Omental fat pad (tissue), 4 donors: Measurements from ENCODE around the gene CDK14. TPM values are rescaled to one million over a fixed set of nuclear protein-coding genes. Genes with fewer than 3 reads are reported as not detected.

Experiments
- ATAC-seq: fragments of 150-250 bp; one replicate; pipeline ENCODE4 v1.9.1; 2016; ENCODE audit warnings: mild to moderate bottlenecking, moderate library complexity; ENCODE audit not compliant: low FRiP score
- DNase-seq: peaks from one replicate; pipeline ENCODE4 v3.0.0-alpha.2; 2019; ENCODE audit warnings: low spot score
- CTCF ChIP-seq, 3 donors: fragments of 450-650 bp; IDR thresholded peaks; one replicate each; pipeline ENCODE4 v1.5.1; 2016 to 2017; ENCODE audit warnings: antibody characterized with exemption in 3 of 3, mild to moderate bottlenecking in 3 of 3, moderate library complexity in 2 of 3
- total RNA-seq, 4 donors: library from RNA; depleted of rRNA; stranded (reverse); fragments of >200 nt; gene quantifications; one replicate each; pipeline ENCODE4 v1.1.0, GENCODE V29; 2016

CDK14 gene
- total RNA-seq, 4 donors from 2014 or later, result 25.2 to 40.3 (median 30.8) TPM

- DNase-seq (no peak), ATAC-seq (no peak)
- TF ChIP-seq CTCF (IDR thresholded peaks at IDR 0.05), result no peak
These were observed 637.1 kb downstream of the CDK14 start for GRCh38 chr7:91233212-91233611.

GRCh38 chr7:91235211-91235832, 639.2 kb downstream of the CDK14 start:
- TF ChIP-seq CTCF (IDR thresholded peaks at IDR 0.05), result no peak
- no peak for ATAC-seq
- DNase-seq, result no peak

- TF ChIP-seq CTCF (IDR thresholded peaks at IDR 0.05), result no peak
- ATAC-seq (no peak), DNase-seq (no peak)
These were observed 643.1 kb downstream of the CDK14 start for GRCh38 chr7:91239171-91239604.

GRCh38 chr7:91239772-91240171, 643.7 kb downstream of the CDK14 start:
- TF ChIP-seq CTCF (IDR thresholded peaks at IDR 0.05), result no peak
- ATAC-seq, result no peak

GRCh38 chr7:91240376-91240941, 644.3 kb downstream of the CDK14 start:
- no peak for TF ChIP-seq CTCF (IDR thresholded peaks at IDR 0.05)
- DNase-seq (no peak), ATAC-seq (no peak)

More at GRCh38 chr7:91239772-91240171, 643.7 kb downstream of the CDK14 start:
- no peak for DNase-seq

- no peak for TF ChIP-seq CTCF (IDR thresholded peaks at IDR 0.05)
- no peak for ATAC-seq
- no peak for DNase-seq
These were observed 646.1 kb downstream of the CDK14 start for GRCh38 chr7:91242097-91242844.
